ENCODE data around the gene HES4. TPM values are rescaled to one million over a fixed set of nuclear protein-coding genes. Genes with fewer than 3 reads are reported as not detected.

Gene HES4
- total RNA-seq, 1 experiment from 2014 or later: 145 TPM

DNA sequence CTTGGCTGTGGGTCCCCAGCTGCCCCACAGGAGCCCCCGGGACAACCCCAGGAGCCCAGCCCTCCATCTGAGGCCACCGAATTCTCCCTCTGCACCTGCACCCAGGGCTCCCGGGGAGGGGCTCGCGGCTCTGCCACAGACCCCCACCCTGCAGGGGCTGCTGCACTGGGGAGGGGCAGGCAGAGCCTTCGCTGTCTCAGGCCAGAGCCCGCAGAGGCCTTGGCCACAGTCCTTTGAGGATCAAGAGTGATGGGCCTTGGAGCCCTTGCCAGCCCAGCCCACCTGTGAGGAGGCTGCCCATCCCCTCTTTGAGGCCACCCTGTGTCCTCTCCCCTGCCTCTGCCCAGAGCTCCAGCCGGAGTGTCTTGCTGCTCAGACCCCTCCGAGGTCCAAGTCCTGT lies 24.5 kb downstream of the HES4 start:
- Histone ChIP-seq H3K9ac (ENCODE audit: low read length) (peak overlapping the region; percentile 63; the same call in 1 of the 2 replicates), H3K4me1 (ENCODE audit: control insufficient read depth in 1 of 2, insufficient read depth in 2 of 2, low read length in 2 of 2) (peaks cover 9 to 22% of the 10 kb centered on the region in 2 experiments), H3K27ac (ENCODE audit: low read depth, low read length) (peak overlapping the region; percentile 93), H3K4me2 (ENCODE audit: low read length) (peak overlapping the region; percentile 97), H3K79me2 (ENCODE audit: insufficient read depth, low read length) (no peaks in the 10 kb centered on the region), H3K27me3 (ENCODE audit: insufficient read depth, low read length) (no peaks in the 10 kb centered on the region), H3K4me3 (replicated peaks in 1 of 2; ENCODE audit: low read depth in 1 of 2, low read length in 2 of 2) (peak overlapping the region in 1 of 2 experiments; percentile 58; a peak in 2 of 4 replicates), H3K9me2 (ENCODE audit: insufficient read depth) (no peaks in the 10 kb centered on the region), H3K36me3 (ENCODE audit: control insufficient read depth in 1 of 2, insufficient read depth in 2 of 2, low read length in 2 of 2) (no peaks in the 10 kb centered on the region), H4K20me1 (ENCODE audit: insufficient read depth) (no peaks in the 10 kb centered on the region), H2AFZ (ENCODE audit: low read depth, low read length, poor library complexity, severe bottlenecking) (no peak overlapping the region), H3K9me3 (ENCODE audit: control insufficient read depth in 1 of 2, insufficient read depth in 1 of 2, low read depth in 1 of 2, low read length in 2 of 2) (no peaks in the 10 kb centered on the region)
- intact Hi-C loops (cut with micrococcal nuclease): loop anchor here (5.0 kb wide), 1 partner anchor 142 kb away; the partner anchor contains the start of gene C1orf159
- TF ChIP-seq FOSL1 (IDR thresholded peaks at IDR 0.05; ENCODE audit: low read depth): no peak
- TF ChIP-seq EGR1 (IDR thresholded peaks at IDR 0.05; ENCODE audit: low read depth): no peak
- no peak for TF ChIP-seq ZFX (IDR thresholded peaks at IDR 0.05)
- no peak for TF ChIP-seq EZH2phosphoT487 (IDR thresholded peaks at IDR 0.05; ENCODE audit: borderline replicate concordance)
- TF ChIP-seq, protein P1, sequence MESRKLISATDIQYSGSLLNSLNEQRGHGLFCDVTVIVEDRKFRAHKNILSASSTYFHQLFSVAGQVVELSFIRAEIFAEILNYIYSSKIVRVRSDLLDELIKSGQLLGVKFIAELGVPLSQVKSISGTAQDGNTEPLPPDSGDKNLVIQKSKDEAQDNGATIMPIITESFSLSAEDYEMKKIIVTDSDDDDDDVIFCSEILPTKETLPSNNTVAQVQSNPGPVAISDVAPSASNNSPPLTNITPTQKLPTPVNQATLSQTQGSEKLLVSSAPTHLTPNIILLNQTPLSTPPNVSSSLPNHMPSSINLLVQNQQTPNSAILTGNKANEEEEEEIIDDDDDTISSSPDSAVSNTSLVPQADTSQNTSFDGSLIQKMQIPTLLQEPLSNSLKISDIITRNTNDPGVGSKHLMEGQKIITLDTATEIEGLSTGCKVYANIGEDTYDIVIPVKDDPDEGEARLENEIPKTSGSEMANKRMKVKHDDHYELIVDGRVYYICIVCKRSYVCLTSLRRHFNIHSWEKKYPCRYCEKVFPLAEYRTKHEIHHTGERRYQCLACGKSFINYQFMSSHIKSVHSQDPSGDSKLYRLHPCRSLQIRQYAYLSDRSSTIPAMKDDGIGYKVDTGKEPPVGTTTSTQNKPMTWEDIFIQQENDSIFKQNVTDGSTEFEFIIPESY (IDR thresholded peaks at IDR 0.05; ENCODE audit: extremely low read depth, insufficient replicate concordance, low read length): no peak
- no peak for TF ChIP-seq SP1 (IDR thresholded peaks at IDR 0.05; ENCODE audit: low read depth)
- no peak for TF ChIP-seq RAD21 (IDR thresholded peaks at IDR 0.05; ENCODE audit: low read depth)
- TF ChIP-seq, protein P2, sequence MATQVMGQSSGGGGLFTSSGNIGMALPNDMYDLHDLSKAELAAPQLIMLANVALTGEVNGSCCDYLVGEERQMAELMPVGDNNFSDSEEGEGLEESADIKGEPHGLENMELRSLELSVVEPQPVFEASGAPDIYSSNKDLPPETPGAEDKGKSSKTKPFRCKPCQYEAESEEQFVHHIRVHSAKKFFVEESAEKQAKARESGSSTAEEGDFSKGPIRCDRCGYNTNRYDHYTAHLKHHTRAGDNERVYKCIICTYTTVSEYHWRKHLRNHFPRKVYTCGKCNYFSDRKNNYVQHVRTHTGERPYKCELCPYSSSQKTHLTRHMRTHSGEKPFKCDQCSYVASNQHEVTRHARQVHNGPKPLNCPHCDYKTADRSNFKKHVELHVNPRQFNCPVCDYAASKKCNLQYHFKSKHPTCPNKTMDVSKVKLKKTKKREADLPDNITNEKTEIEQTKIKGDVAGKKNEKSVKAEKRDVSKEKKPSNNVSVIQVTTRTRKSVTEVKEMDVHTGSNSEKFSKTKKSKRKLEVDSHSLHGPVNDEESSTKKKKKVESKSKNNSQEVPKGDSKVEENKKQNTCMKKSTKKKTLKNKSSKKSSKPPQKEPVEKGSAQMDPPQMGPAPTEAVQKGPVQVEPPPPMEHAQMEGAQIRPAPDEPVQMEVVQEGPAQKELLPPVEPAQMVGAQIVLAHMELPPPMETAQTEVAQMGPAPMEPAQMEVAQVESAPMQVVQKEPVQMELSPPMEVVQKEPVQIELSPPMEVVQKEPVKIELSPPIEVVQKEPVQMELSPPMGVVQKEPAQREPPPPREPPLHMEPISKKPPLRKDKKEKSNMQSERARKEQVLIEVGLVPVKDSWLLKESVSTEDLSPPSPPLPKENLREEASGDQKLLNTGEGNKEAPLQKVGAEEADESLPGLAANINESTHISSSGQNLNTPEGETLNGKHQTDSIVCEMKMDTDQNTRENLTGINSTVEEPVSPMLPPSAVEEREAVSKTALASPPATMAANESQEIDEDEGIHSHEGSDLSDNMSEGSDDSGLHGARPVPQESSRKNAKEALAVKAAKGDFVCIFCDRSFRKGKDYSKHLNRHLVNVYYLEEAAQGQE (IDR thresholded peaks at IDR 0.05; ENCODE audit: low read depth): no peak
- no peak for ATAC-seq
- RAD21 ChIA-PET (ENCODE audit: low non-redundant PET in 1 of 2, low total read pairs in 2 of 2, uncharacterized antibody in 2 of 2, unreplicated experiment in 2 of 2): no interaction called here
- CTCF ChIA-PET: interaction anchor here (1.0 kb wide), 1 partner anchor 316 kb away, joined by 3 read pairs; no protein-coding TSS in a partner anchor
- BruUV-seq (replicated peaks): no TSS peak
- DNase-seq (ENCODE audit: low read depth, low spot score): no peak
- POLR2A ChIA-PET: interaction anchor here (1.5 kb wide), 1 partner anchor 8 kb away, joined by 11 read pairs; no protein-coding TSS in a partner anchor

Data from HCT116 (cell line).